GM19397 (cell line): Measurements from ENCODE around the gene COL4A3.
A peak's percentile ranks its signal among the peaks of the same experiment; 100 is the strongest.

Source experiments
- ATAC-seq: cut with Tn5 transposase; IDR thresholded peaks from one replicate; pipeline ENCODE4 v1.9.1; 2021; ENCODE audit warnings: mild to moderate bottlenecking, moderate library complexity; ENCODE audit not compliant: unreplicated experiment

Gene COL4A3

DNA sequence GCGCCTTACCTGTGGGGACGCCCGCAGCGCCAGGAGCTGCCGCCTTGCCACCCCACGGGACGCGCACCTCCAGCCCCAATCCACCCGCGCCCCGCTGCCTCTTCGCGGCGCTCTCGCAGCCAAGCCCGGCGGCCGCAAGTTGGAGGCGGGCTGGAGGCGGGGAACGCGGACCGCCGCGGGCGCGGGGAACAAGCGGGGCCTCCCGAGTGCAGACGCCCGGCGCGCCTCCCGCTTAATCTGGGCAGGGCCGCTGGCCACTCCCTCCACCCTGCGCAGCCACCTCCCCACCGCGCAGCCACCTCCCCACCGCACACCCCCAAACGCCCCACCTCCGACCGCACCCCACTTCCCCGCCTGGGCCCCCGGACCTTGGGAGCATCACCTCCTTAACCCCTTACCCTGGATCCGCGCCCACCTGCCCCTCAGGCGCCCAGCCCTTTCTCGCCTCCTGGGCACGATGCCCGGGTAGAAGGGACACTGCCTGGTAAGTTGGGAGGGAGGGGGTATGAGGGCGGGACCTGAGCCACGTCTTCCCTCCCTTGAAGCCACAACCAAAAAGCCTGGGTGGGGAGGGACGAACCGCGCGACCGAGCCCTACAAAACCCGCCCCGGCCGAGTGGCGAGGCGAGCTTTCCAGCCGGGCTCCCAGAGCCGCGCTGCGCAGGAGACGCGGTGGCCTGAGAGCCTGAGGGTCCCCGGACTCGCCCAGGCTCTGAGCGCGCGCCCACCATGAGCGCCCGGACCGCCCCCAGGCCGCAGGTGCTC is at the start of gene COL4A3, which contains the start of gene COL4A4:
Gene COL4A3 (plus strand): TSS at position 627 of the 765 bp plus-strand sequence. CDS start 103 bp downstream, at position 730.
Gene COL4A4 (minus strand): TSS at position 208 of the 765 bp plus-strand sequence. CDS start 16,722 bp downstream, outside the sequence.
- ATAC-seq = peak; percentile 45

GRCh38 chr2:227115761-227116160 is 48.7 kb upstream of the COL4A3 start:
- no peak for ATAC-seq

DNA sequence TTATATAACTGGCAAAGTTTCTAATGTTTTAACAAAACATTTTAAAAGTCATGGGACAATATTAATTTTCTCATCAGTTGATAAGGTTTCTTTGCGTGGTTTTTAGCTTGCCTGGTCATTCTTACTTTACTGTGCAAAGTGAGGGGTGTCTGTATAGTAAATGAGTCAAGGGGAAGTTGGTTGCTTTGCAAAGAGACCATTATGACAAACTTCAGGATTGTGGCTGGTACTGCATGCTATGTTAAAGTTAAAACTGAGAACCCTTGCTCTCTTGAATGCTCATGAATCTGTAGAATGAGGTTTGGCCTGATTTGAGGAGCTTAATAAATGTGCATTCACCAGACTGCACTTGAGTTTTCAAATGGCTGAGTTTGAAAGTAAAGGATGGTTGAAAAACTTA is 47.4 kb upstream of the COL4A3 start:
- no peak for ATAC-seq

DNA sequence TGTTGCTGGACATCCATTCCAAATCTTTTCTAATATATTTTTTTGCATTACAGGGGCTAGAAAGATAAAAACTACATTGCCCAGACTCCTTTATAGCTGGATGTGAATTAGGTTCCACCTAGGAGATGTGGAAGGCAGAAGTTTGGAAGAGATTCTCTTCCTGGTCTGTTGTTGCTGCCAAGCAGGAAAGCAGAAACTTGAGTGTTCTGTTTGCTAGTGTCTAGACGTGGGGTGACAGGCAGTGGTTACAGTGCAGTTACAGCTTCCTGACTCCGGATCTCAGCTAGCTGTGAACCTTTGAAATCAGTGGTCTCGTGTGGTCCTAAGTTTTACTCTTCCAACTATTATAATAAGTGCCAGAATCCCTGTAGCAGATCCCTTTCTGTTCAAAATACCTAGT is 46.6 kb upstream of the COL4A3 start:
- no peak for ATAC-seq

GRCh38 chr2:227118353-227118752 is 46.1 kb upstream of the COL4A3 start:
- no peak for ATAC-seq

DNA sequence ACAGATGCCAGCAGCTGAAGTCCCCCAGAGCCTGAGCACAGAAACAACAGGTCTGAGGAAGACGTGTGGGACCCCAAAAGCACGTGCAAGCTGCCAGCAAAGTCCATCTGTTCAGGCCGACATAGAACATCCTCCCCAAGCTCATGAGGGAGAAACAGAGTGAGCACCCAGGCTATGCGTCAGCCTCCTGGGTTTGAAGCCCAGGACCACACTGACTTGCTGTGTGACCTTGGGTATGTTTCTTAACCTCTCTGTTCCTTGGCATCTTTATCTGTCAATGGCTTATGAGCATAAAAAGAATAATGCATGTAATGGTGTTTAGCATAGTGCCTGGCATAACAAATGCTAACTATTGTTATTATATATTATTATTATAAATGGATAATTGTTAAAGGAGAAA is 40.7 kb upstream of the COL4A3 start:
- ATAC-seq = no peak

DNA sequence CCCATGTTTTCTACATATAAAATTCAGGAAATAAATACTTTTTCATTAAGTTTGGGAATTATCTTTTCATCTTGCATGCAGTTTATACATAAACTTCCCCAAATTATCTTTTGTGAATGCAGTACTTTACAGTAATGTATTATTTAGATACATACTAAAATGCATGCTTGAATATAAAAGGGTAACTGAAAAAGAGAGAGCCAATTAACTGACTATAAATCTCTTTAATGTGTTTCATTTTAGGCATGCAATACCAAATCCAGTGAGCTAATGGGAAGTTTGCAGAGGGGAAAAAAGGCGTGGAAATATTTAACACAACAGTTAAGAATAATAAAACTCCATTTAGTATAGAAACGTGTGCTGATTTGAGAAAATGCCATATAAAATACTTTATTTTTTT is 39.6 kb upstream of the COL4A3 start:
- ATAC-seq = no peak

DNA sequence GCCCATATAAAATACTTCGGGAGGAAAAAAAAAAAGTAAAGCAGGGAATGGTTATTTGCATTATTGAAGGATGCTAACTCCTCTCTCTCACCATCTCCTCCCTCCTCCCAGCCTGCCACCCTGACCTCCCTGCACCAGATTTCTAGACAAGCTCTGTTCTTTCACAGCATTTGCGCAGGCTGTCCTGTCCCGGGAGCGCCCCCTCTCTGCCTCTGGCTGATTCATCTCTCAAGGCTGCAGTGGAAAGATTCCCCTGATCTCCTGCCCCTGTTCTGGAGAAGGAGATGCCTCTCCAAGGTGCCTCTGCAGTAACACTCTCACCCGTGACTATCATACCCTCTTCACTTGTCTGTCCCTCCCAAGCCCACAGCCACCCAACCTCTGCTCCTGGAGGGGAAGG is 38.9 kb upstream of the COL4A3 start:
- no peak for ATAC-seq

GRCh38 chr2:227127201-227127600 is 37.2 kb upstream of the COL4A3 start:
- no peak for ATAC-seq

DNA sequence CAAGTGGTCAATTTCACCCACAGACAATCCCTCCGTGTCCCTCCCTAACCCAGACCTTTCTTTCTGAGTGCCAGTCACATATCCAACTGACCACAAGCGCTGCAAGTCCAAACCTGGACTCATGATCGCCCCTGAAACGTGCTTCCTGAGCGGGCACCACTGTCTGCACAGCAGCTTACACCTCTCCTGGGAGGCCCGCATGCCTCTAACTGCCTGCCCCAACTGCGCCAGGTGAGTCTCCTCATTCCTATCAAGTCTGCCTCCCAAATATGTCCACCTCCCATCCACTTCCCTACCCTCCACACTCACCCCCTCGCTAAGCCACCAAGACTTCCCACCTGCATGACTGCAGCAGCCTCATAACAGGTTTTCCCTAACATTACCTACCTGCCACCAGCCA is 33.8 kb upstream of the COL4A3 start:
- no peak for ATAC-seq

- no peak for ATAC-seq
These were observed 31.4 kb upstream of the COL4A3 start for GRCh38 chr2:227132986-227133385.

DNA sequence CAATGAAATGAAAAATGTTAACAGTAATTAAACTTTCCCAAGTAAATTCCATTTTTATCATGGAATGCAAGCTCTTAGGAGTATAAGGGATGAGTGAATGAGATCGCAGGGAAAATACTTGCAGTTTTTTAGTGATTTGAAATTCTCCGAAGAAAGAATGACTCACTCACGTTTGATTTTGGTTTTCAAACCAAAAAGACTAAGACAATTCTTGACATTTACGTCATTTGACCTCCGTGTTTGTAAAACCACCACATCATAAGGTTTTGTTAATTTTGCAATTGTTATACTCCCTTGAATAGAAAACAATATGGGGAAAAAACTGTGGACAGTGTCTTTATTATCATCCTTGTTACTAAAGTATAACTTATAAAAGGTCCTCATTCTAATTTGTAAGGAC is 29.8 kb upstream of the COL4A3 start:
- ATAC-seq = no peak

DNA sequence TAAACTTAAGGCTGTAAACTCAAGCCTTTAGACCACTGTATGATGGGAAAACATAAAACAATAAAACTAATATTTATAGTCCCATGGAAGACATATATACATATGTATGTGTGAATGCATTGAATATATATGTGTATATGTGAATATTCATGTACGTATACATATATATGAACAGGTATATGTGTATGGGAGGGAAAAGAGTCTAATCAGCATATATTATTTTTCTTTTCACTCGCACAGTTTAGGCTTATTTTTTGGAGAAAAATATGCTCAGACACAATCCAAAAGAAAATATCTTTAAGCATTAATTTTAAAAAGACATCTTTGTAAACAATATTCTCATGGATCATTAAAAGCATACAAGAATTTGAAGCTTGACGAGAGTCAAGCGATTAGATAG is 23.1 kb upstream of the COL4A3 start:
- ATAC-seq = no peak

GRCh38 chr2:227143895-227144294 is 20.5 kb upstream of the COL4A3 start:
- no peak for ATAC-seq

DNA sequence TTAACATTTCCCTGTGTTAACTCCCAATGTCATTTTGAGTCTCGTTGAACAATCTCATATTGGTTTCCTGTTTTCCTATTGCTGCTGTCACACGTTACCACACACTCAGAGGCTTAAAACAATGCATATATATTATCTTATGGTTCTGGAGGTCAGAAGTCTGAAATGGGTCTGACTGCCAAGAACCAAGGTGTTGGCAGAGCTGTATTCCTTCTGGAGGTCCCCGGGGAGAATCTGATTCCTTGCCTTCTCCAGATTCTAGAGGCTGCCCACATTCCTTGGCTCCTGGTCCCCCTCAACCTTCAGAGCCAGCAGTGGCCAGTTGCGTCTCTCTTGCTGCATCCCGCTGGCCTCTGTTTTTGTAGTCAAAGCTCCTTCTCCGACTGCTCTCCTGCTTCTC is 18.0 kb upstream of the COL4A3 start:
- ATAC-seq = no peak

- no peak for ATAC-seq
These were observed 17.4 kb upstream of the COL4A3 start for GRCh38 chr2:227147023-227147422.

DNA sequence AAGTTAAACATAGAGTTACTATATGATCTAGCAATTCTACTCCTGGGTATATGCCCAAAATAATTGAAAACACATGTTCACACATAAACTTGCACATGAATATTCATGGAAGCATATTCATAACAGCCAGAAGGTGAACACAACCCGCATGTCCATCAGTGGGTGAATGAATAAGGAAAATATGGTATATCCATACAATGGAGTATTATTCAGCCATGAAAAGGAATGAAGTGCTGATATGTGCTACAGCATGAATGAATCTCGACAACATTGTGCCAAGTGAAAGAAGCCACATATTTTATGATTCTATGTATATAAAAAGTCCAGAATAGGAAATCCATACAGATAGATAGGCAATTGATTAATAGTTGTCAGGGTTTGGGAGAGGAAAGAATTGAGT is 16.3 kb upstream of the COL4A3 start:
- no peak for ATAC-seq

- ATAC-seq = no peak
These were observed 14.0 kb upstream of the COL4A3 start for GRCh38 chr2:227150222-227150936.

DNA sequence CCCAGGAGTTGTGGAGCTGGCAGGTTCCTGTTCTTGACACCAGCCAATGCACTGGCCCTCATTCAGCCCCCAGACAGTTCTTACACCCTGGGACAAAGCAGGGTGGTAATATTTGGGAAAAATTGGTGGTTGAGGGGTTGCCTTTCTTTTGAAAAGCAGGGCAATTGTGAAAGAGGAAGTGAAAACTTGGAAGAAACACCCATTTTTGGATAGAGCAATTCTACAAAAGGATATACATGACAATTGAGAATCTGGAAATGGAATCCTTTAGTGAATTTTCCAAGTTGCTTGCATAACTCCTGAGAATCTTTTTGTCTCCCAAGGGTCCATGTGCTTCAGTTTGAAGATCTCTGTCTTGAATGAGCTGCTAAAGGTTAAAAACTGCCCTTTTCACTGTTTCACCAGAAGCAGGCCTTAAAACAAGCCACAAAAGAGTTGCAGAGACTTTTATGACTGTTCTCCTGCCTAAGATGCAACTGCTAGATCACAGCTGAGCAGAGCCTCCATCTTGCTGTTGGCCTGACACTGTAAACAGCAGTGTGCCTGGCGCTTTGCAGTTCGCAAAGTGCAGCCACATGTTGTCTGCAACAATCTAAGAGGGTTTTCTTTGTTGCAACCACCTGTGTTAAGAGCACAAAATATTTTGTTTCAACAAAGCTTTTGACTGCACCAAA is 12.2 kb upstream of the COL4A3 start:
- ATAC-seq = no peak

GRCh38 chr2:227153307-227153706 is 11.1 kb upstream of the COL4A3 start:
- no peak for ATAC-seq

- no peak for ATAC-seq
These were observed 10.5 kb upstream of the COL4A3 start for GRCh38 chr2:227153758-227154486.
